ENCODE measurements around the gene DCTN5.
A peak's percentile ranks its signal among the peaks of the same experiment; 100 is the strongest.

Gene DCTN5

GRCh38 chr16:23663918-23664317 lies 22.7 kb downstream of the DCTN5 start:
- DNase-seq (ENCODE audit: low spot score): no peak

DNA sequence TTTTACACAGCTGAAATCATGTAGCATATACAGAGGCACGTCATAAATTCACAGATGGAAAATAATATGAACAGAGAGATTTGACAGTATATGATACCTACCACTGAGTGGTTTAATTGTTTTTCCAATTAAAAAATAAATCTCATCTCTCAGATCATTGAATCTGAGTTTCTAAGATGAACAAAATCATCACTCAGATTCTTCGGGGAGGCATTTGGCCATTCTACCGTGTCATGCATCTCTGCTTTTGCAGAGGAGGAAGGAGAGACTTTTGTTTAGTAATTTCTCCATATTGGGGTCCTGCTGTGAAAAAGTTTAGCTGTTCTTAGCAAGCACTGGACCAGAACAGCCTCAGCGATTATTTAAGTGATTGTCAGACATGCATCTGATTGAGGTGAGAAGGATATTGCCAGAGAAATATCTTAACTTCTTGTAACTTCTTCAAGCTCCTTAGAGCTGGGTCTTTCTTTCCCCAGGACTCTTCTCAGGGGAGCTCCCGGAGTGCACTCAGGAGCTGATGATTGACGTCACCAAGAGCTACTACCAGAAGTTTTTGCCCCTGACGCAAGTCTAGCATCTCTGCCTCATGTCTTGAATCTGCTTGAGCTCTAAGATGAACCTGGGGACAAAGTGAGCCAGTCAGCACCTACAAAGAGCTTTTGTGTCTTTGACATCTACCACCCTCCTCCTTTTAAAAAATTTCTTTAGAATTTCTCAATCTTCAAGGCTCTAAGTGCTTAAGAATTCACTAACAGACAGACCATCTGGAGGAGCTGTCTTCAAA lies 25.5 kb downstream of the DCTN5 start:
- no peak for DNase-seq (ENCODE audit: low spot score)

GRCh38 chr16:23667355-23667659 lies 26.0 kb downstream of the DCTN5 start:
- DNase-seq (ENCODE audit: low spot score): no peak

GRCh38 chr16:23668225-23668624 lies 27.0 kb downstream of the DCTN5 start:
- DNase-seq (ENCODE audit: low spot score): no peak

GRCh38 chr16:23668873-23669272 lies 27.6 kb downstream of the DCTN5 start:
- no peak for DNase-seq (ENCODE audit: low spot score)

GRCh38 chr16:23670137-23670776 lies 29.0 kb downstream of the DCTN5 start:
- no peak for DNase-seq (ENCODE audit: low spot score)

GRCh38 chr16:23673971-23674614 lies 32.8 kb downstream of the DCTN5 start:
- DNase-seq (ENCODE audit: low spot score): no peak

DNA sequence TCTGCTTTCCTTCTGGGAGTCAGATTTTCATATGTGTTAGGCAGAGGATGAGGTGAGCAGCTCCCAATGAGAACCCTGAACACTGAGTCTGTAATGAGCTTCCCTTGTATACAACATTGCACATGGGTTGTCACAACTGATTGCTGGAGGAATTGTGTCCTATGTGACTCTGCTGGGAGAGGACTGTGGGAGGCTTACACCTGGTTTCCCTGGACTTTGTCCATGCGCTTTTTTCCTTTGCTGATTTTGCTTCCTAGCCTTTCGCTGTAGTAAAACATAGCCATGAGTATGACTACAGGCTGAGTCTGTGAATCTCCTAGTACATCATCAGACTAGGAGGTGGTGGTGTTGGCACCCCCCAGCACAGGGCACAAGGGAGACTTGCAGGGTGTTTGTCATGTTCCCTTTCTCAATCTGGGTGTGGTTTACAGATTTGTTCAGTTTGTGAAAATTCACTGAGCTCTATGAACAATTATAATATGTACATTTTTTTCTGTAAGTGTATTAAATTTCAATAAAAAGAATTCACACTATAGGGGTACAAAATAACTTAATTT lies 35.7 kb downstream of the DCTN5 start:
- DNase-seq (ENCODE audit: low spot score): no peak

GRCh38 chr16:23678430-23679273 lies 37.4 kb downstream of the DCTN5 start, which contains the start of gene PLK1:
Gene PLK1 (plus strand): TSS chr16:23678889. CDS start chr16:23678933, 44 bp downstream.
- peak; percentile 97 for DNase-seq (ENCODE audit: low spot score)

DNA sequence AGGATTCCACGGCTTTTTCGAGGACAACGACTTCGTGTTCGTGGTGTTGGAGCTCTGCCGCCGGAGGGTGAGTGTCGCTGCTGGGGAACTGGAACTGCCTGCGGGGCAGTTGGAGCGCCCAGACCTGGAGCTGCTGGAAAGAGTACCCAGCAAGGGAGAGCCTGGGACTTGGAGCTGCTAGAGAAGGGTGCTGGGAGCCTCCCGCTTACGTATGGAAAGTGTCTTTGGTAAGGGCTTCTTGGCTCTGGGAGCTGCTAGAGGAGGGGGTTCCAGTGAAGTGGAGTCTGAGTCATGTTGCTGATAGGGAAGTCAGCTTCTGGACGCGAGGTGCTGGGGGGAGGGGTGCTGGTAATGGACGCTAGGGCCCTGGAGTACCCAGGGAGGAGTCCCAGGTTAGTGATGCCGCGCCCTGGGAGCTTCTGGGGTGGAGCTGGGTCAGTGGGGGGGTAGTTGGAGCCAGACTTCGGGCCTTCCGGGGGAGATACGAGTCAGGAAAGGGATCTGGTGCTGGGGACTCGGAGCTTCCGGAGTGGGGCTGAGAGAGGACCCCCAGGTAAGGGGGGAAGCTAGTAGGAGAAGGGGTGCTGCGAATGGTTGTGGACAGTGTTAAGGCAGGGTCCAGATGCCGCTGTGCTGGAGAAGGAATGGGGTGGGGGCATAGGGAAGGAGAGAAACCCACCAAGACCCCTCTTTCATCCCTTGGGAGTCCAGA lies 38.2 kb downstream of the DCTN5 start:
- DNase-seq (ENCODE audit: low spot score): peak; percentile 75

- no peak for DNase-seq (ENCODE audit: low spot score)
Observed at GRCh38 chr16:23679986-23680336, 38.7 kb downstream of the DCTN5 start.

DNA sequence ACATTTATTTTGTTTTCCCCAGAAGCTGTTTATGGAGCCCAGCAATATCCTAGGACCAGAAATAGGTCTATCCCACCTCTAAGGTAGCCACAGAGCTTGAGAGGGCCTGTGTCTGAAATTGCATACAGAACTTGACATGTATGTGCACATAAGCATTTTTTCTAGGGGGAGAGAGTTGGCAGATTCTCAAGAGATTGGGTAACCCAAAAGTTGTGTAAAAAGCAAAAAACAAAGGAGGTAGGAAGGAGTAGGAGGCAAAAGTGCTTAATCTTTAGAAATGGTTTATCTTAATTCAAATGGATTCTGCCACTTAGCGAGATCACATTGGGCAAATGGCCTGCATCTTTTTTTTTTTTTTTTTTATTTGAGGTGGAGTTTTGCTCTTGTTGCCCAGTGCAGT lies 40.9 kb downstream of the DCTN5 start:
- DNase-seq (ENCODE audit: low spot score): no peak

DNA sequence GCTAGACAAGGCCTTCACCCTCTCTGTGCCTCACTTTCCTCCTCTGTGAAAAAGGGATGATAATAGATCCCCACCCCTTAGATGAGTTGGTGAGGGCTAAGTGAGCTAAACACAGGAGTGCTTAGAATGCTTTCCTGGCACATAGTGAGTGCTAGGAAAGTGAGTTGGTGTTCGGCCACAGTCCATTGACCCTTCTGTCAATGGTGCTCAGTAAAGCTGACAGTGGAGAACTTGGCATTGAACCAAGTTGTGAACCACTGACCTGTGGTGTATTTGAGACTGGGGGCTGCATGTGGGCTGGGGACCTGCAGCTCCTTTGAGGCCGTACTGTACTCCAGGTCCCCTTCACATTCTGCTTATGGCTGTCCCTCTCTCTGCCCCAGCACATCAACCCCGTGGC lies 42.2 kb downstream of the DCTN5 start:
- no peak for DNase-seq (ENCODE audit: low spot score)

DNA sequence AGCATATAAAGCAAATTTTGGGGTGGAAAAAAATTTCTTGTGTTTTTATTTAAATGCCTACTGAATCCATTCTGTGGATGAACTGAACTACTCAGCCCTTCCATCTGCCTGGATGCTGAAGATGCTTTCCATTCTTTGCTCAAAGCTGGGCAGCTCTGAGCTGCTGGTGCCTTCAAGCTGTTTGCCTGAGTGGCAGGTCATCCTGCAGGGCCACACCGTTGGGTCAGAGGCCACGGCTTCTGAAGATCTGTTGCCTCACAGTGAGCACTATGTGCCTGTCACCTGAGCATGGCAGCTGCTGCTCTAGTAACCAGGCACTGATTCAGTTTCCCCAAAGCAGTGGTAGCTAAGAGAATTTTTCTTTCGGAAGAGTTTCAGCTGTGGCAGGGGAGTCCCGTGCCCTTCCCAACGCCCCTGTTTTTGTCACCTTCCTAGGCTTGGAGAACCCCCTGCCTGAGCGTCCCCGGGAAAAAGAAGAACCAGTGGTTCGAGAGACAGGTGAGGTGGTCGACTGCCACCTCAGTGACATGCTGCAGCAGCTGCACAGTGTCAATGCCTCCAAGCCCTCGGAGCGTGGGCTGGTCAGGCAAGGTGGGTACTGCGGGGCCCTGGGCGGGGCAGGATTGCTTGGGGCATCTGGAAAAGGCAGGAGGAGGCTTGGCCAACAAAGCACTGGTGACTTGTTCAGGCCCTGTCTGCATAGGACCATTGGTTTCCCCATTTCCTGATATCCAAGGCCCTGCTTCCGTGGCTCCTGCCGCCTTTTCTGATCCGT lies 46.0 kb downstream of the DCTN5 start:
- DNase-seq (ENCODE audit: low spot score): no peak

DNA sequence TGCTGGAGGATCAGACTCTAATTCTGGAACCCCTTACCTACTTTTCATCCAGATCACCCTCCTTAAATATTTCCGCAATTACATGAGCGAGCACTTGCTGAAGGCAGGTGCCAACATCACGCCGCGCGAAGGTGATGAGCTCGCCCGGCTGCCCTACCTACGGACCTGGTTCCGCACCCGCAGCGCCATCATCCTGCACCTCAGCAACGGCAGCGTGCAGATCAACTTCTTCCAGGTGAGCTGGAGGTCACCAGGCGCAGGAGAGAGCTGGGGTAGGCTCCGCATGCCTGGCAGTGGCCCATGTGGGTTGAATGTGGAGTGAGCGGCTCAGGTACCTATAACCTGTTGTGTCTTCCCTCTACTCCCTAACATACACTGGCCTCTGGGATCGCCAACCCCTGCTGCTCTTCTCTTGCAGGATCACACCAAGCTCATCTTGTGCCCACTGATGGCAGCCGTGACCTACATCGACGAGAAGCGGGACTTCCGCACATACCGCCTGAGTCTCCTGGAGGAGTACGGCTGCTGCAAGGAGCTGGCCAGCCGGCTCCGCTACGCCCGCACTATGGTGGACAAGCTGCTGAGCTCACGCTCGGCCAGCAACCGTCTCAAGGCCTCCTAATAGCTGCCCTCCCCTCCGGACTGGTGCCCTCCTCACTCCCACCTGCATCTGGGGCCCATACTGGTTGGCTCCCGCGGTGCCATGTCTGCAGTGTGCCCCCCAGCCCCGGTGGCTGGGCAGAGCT lies 48.3 kb downstream of the DCTN5 start:
- DNase-seq (ENCODE audit: low spot score): no peak

DNA sequence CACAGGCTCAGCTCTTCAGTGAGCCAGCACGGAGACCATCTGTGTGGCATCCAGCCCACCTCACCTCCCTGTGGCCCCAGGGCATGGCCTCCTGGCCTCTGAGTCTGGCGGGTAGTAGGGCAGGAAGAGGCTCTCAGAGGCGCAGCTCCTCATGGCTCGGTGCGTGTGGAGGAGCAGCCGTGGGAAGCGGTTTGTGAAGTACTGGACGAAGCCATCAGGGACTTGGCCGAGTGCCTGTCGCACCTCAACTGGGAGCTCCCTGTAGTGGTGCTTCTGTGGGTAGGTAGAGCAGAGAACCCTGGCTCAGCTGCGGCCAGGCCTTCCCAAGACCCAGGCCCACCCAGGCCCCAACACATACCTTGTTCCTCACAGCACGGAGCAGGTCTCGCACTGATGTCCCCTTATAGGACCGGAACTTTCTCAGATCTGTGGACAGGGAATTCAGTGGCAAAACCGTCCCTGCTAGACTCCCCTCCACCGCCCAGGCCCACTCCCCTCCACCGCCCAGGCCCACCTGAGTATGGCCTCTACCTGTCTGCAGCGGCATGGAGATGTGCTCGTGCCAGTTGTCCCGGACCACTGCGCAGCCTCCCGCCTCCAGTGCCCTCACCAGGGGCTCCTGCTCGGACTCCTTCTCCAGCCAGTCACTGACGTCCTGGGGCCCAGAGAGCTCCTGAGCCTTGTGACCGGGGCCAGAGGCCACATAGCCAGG lies 49.7 kb downstream of the DCTN5 start:
- no peak for DNase-seq (ENCODE audit: low spot score)

DNA sequence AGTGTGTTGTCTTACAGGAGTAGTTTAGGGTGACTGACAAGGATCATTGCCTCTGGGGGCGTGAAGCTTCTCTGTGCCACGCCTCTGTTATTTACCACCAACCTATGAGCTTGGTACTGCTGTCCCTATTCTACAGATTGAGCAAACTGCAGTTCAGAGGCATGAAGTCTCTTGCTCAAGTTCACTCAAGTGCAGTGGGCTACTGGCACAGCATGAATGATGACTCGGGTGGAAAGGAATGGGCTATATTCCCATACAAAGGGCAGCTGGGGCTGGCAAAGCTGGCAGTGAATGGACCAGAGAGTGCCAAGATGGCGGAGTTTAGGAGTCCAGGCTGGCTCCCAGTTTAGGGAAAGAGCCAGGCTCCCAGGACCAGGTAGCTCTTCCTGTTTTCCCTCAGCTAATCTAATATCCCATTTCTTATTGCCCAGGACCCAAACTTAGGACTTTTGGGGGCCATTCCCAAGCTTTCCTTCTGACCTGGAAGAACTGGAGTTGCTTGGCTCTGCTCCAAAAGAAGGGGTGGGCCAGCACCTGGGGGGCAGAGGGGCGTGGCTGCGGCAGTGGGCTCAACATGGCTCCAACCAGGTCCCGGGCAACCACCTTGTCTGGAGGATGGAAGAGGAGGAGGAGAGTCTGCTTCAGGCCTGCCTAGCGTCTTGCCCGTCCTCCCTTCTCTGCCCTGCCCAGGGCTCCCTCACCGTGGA lies 50.4 kb downstream of the DCTN5 start:
- no peak for DNase-seq (ENCODE audit: low spot score)

- no peak for DNase-seq (ENCODE audit: low spot score)
Observed at GRCh38 chr16:23692190-23692837, 51.0 kb downstream of the DCTN5 start.
